PC-3 (cell line): ENCODE measurements around the gene TSPAN4. TPM values are rescaled to one million over a fixed set of nuclear protein-coding genes. Genes with fewer than 3 reads are reported as not detected.

Experiments
- ATAC-seq: fragments of 200-7000 bp; cut with Tn5 transposase; 2 replicates; pipeline ENCODE4 v1.9.1; 2020; ENCODE audit warnings: mild to moderate bottlenecking, moderate library complexity
- BruUV-seq: library from RNA; stranded (reverse); fragments of 400-500 nt; replicated peaks from 2 replicates; lab custom pipeline; 2021; lab: Mats Ljungman, UMichigan
- CTCF ChIA-PET: fragments of 300-600 bp; sonication (Branson Sonifier 250); formaldehyde crosslinking; loops from one replicate; lab custom pipeline; 2022; ENCODE audit warnings: antibody characterized with exemption; lab: Charles Lee
- POLR2A ChIA-PET: fragments of 300-600 bp; sonication (Branson Sonifier 250); formaldehyde crosslinking; loops from one replicate; lab custom pipeline; 2022; ENCODE audit warnings: antibody characterized with exemption; ENCODE audit not compliant: unreplicated experiment; lab: Charles Lee
- DNase-seq: peaks from one replicate; pipeline ENCODE4 v3.0.0-alpha.2; 2015
- H2AFZ ChIP-seq: fragments of 300-600 bp; sonication (generic); 2 replicates; pipeline ENCODE4 v1.6.0; 2016; ENCODE audit warnings: antibody characterized with exemption, low read length
- H3F3A ChIP-seq: fragments of 300-600 bp; sonication (generic); one replicate; pipeline ENCODE4 v1.6.0; 2017; ENCODE audit warnings: antibody characterized with exemption, low read length, control low read depth, mild to moderate bottlenecking; ENCODE audit not compliant: unreplicated experiment
- H3K27ac ChIP-seq: fragments of 300-600 bp; sonication (generic); 2 replicates; pipeline ENCODE4 v1.5.1; 2016; ENCODE audit warnings: mild to moderate bottlenecking, low read length
- H3K27me3 ChIP-seq: fragments of 300-600 bp; sonication (generic); 2 replicates; pipeline ENCODE4 v1.6.1; 2016; ENCODE audit warnings: low read length, mixed read lengths
- H3K36me3 ChIP-seq: fragments of 300-600 bp; sonication (generic); 2 replicates; pipeline ENCODE4 v1.6.1; 2016; ENCODE audit warnings: low read depth, mixed run types, low read length, mixed read lengths
- H3K4me1 ChIP-seq: fragments of 300-600 bp; sonication (generic); 2 replicates; pipeline ENCODE4 v1.5.1; 2016; ENCODE audit warnings: low read length; ENCODE audit not compliant: insufficient read depth
- H3K4me2 ChIP-seq: fragments of 300-600 bp; sonication (generic); 2 replicates; pipeline ENCODE4 v1.6.0; 2016; ENCODE audit warnings: low read length
- H3K4me3 ChIP-seq: fragments of 300-600 bp; sonication (generic); 2 replicates; pipeline ENCODE4 v1.5.1; 2016; ENCODE audit warnings: mild to moderate bottlenecking, low read length, mixed read lengths
- H3K79me2 ChIP-seq: fragments of 300-600 bp; sonication (generic); 2 replicates; pipeline ENCODE4 v1.6.1; 2017; ENCODE audit warnings: low read length, mixed read lengths
- H3K9ac ChIP-seq: fragments of 300-600 bp; sonication (generic); 2 replicates; pipeline ENCODE4 v1.6.0; 2016; ENCODE audit warnings: mild to moderate bottlenecking, low read length
- H3K9me2 ChIP-seq: fragments of 300-600 bp; sonication (generic); replicated peaks from 2 replicates; pipeline ENCODE4 v1.6.1; 2016; ENCODE audit warnings: mixed run types, low read length, mixed read lengths
- H3K9me3 ChIP-seq: fragments of 300-600 bp; sonication (generic); 2 replicates; pipeline ENCODE4 v1.6.1; 2016; ENCODE audit warnings: low read length, mixed read lengths
- H4K20me1 ChIP-seq: fragments of 300-600 bp; sonication (generic); 2 replicates; pipeline ENCODE4 v1.6.1; 2016; ENCODE audit warnings: low read length, mixed read lengths
- EZH2 ChIP-seq: fragments of 300-600 bp; sonication (generic); IDR thresholded peaks from one replicate; pipeline ENCODE4 v1.6.1; 2017; ENCODE audit warnings: antibody characterized with exemption, mild to moderate bottlenecking, low read length; ENCODE audit not compliant: unreplicated experiment
- EZH2phosphoT487 ChIP-seq: fragments of 300-600 bp; sonication (generic); IDR thresholded peaks from 2 replicates; pipeline ENCODE4 v1.6.1; 2018; ENCODE audit warnings: mild to moderate bottlenecking, antibody characterized with exemption, low read length, borderline replicate concordance
- intact Hi-C: fragments of 100-400 bp; cut with micrococcal nuclease; formaldehyde crosslinking; loops from 2 replicates; pipeline ENCODE4 v1.9.0; 2023
- total RNA-seq: library from RNA; depleted of rRNA; stranded (reverse); fragments of >200 nt; gene quantifications from 2 replicates; pipeline ENCODE4 v1.2.3, GENCODE V29; 2014
- TF ChIP-seq, protein P1 (sequence below): fragments of 300-600 bp; sonication (generic); conservative IDR thresholded peaks from 2 replicates; pipeline ENCODE4 v1.5.1; 2017; ENCODE audit warnings: antibody characterized with exemption, low read depth, mild to moderate bottlenecking, low read length

The TSPAN4 gene
- total RNA-seq, 1 experiment from 2014 or later: 121 TPM

DNA sequence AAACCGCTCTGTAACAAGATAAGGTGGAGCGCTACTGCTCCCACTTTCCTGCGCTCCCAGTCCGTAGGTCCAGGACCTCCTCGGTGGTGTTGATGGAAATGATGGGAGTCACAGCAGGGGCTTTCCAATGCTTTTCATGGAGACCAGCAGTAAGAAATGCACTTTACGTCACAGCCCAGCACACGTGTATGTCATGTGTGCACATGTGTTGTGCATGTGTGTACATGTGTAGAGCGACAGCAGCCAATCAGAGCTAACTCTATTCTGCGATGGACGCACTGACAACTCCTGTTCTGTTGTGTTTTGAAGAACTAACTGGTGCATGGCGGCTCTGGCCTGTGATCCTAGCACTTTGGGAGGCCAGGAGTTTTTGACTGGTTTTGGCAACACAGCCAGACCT lies 66.8 kb downstream of the TSPAN4 start:
- peak overlapping the region; percentile 99 for H3K4me2 ChIP-seq
- no peaks in the 10 kb centered on the region for H3F3A ChIP-seq
- no peaks in the 10 kb centered on the region for H3K27me3 ChIP-seq
- no peaks in the 10 kb centered on the region for H4K20me1 ChIP-seq
- intact Hi-C loops: no loop called here
- H3K4me1 ChIP-seq: peaks cover 16% of the 10 kb centered on the region
- ChIA-PET POLR2A (interaction anchor here (0.7 kb wide), 1 partner anchor 90 kb away, joined by 19 read pairs; the partner anchor contains the start of gene PNPLA2), CTCF (no interaction called here)
- peaks cover 2% of the 10 kb centered on the region; the same call in 1 of the 2 replicates for H3K36me3 ChIP-seq
- no peak overlapping the region for H2AFZ ChIP-seq
- no TSS peak for BruUV-seq
- H3K9me2 ChIP-seq: no peaks in the 10 kb centered on the region
- ATAC-seq (no peak), DNase-seq (no peak)
- H3K9ac ChIP-seq: peak overlapping the region; percentile 99
- no peak overlapping the region for H3K27ac ChIP-seq
- H3K79me2 ChIP-seq: peaks cover 40% of the 10 kb centered on the region
- TF ChIP-seq, protein P1, sequence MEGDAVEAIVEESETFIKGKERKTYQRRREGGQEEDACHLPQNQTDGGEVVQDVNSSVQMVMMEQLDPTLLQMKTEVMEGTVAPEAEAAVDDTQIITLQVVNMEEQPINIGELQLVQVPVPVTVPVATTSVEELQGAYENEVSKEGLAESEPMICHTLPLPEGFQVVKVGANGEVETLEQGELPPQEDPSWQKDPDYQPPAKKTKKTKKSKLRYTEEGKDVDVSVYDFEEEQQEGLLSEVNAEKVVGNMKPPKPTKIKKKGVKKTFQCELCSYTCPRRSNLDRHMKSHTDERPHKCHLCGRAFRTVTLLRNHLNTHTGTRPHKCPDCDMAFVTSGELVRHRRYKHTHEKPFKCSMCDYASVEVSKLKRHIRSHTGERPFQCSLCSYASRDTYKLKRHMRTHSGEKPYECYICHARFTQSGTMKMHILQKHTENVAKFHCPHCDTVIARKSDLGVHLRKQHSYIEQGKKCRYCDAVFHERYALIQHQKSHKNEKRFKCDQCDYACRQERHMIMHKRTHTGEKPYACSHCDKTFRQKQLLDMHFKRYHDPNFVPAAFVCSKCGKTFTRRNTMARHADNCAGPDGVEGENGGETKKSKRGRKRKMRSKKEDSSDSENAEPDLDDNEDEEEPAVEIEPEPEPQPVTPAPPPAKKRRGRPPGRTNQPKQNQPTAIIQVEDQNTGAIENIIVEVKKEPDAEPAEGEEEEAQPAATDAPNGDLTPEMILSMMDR: no peak
- TF ChIP-seq EZH2phosphoT487: no peak
- TF ChIP-seq EZH2: no peak
- peak overlapping the region; percentile 99 for H3K4me3 ChIP-seq
- H3K9me3 ChIP-seq: no peaks in the 10 kb centered on the region

DNA sequence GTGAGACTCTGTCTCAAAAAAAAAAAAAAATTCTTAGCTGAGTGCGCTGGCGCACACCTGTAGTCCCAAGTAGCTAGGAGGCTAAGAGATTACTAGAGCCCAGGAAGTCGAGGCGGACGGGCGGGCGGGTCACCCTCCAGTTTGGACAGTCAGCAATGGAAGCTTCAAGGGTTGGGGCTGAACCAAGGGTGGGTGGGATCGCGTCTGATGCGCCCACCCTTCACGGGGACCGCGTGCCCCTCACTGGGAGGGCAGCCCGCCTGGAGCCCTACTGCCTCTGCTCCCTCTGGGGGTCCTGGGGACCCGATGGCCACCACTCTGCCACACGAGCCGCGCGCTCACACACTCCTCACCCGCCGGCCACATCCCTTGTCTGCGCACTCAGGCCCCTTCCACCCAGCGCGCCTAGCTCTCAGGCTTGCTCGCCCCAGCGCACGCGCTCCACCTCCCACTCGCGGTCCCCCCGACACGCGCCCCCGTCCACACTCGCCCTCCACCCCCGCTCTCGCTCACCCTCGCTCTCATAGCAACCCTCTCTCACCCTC lies 67.5 kb downstream of the TSPAN4 start:
- H3K36me3 ChIP-seq: no peaks in the 10 kb centered on the region; the same call in 1 of the 2 replicates
- H4K20me1 ChIP-seq: no peaks in the 10 kb centered on the region
- intact Hi-C loops: no loop called here
- ChIA-PET CTCF (no interaction called here), POLR2A (interaction anchor here (0.7 to 1.1 kb wide), 2 partner anchors 91 to 143 kb away, joined by 5 to 19 read pairs; partner anchors contain the start of gene PNPLA2)
- ATAC-seq (peak; percentile 12), DNase-seq (no peak)
- H3K4me2 ChIP-seq: peak overlapping the region; percentile 99
- H3K9me2 ChIP-seq: no peaks in the 10 kb centered on the region
- BruUV-seq: no TSS peak
- peaks cover 16% of the 10 kb centered on the region for H3K4me1 ChIP-seq
- TF ChIP-seq, protein P1: no peak
- TF ChIP-seq EZH2 (no peak), EZH2phosphoT487 (no peak)
- H3K4me3 ChIP-seq: peak overlapping the region; percentile 99
- H3F3A ChIP-seq: no peaks in the 10 kb centered on the region
- H3K9ac ChIP-seq: peak overlapping the region; percentile 99
- no peaks in the 10 kb centered on the region for H3K9me3 ChIP-seq
- peak overlapping the region; percentile 91 for H2AFZ ChIP-seq
- no peaks in the 10 kb centered on the region for H3K27me3 ChIP-seq
- peaks cover 40% of the 10 kb centered on the region for H3K79me2 ChIP-seq
- peak overlapping the region; percentile 50 for H3K27ac ChIP-seq

DNA sequence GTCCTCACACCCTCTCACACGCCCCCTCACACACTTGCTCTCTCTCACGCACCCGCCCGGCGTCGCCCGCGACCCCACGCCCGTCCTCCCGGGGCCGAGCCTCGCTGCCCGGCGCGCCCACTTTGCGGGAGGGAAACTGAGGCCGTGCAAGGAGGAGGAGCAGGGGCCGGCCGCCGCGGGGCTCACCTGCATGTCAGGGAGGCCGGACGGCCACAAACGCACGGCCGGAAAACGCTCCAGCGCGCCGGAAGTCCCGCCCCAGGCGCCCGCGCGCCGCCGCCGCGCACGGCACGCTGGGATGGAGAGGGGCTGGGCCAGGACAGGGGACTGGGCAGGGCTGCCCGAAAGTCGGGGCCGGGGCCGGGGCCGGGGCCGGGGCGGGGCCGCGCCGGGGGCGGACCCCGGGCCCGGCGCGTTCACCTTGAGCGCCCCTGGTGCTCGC lies 68.0 kb downstream of the TSPAN4 start, which contains the start of gene CHID1:
Gene CHID1, minus strand, starts transcription at position 222 of the 442 bp plus-strand sequence. CDS start 5,994 bp downstream, outside the sequence.
- peak; percentile 97 for ATAC-seq
- Histone ChIP-seq H3K9ac (peak within 1 kb of the TSS; percentile 99), H3K4me2 (peak within 1 kb of the TSS; percentile 99), H3K9me3 (no peaks in the 10 kb centered on the region), H3K9me2 (no peaks in the 10 kb centered on the region), H3K79me2 (peaks cover 40% of the 10 kb centered on the region), H3F3A (no peaks in the 10 kb centered on the region), H3K36me3 (no peaks in the 10 kb centered on the region; the same call in 1 of the 2 replicates), H4K20me1 (no peaks in the 10 kb centered on the region), H3K27ac (peak within 1 kb of the TSS; percentile 59), H3K27me3 (no peaks in the 10 kb centered on the region), H3K4me3 (peak within 1 kb of the TSS; percentile 99), H2AFZ (peak within 1 kb of the TSS; percentile 91), H3K4me1 (peaks cover 16% of the 10 kb centered on the region)
- POLR2A ChIA-PET: interaction anchor here (1.1 kb wide), 1 partner anchor 143 kb away, joined by 5 read pairs; no protein-coding TSS in a partner anchor
- peak; percentile 87 for DNase-seq
- intact Hi-C loops: no loop called here
- CTCF ChIA-PET: interaction anchor here (0.5 kb wide), 1 partner anchor 17 kb away, joined by 5 read pairs; no protein-coding TSS in a partner anchor
- TF ChIP-seq, protein P1: no peak
- TF ChIP-seq EZH2phosphoT487: no peak
- TF ChIP-seq EZH2: no peak
- no TSS peak for BruUV-seq
